Mucosa of descending colon (tissue), 3 donors: ENCODE measurements around the gene NR6A1. TPM values are rescaled to one million over a fixed set of nuclear protein-coding genes. Genes with fewer than 3 reads are reported as not detected.

Experiments
- ATAC-seq: fragments of 200-7000 bp; cut with Tn5 transposase; one replicate; pipeline ENCODE4 v1.9.1; 2020; ENCODE audit warnings: mild to moderate bottlenecking, moderate library complexity
- DNase-seq, 3 donors: peaks; one replicate each; pipeline ENCODE4 v3.0.0-alpha.2; 2020
- H3K36me3 ChIP-seq: fragments of 200-600 bp; one replicate; pipeline ENCODE4 v1.8.0; 2021; ENCODE audit warnings: low read depth, mild to moderate bottlenecking
- H3K4me1 ChIP-seq: fragments of 200-600 bp; one replicate; pipeline ENCODE4 v1.8.0; 2021; ENCODE audit warnings: low read depth, mild to moderate bottlenecking
- H3K4me3 ChIP-seq: fragments of 200-600 bp; one replicate; pipeline ENCODE4 v1.8.0; 2021; ENCODE audit warnings: mild to moderate bottlenecking
- H3K9me3 ChIP-seq: fragments of 200-600 bp; one replicate; pipeline ENCODE4 v1.8.0; 2021; ENCODE audit warnings: mild to moderate bottlenecking
- intact Hi-C, 2 donors: fragments of 100-400 bp; cut with DNase I in 1 of 2; cut with micrococcal nuclease in 1 of 2; formaldehyde crosslinking; loops; one replicate each; pipeline versions ENCODE4 v1.11.0 to v1.11.1; 2022; cut with DNase I, micrococcal nuclease
- total RNA-seq, 3 donors: library from RNA; stranded (reverse); fragmentation: NEBNext Ultra II Directional in 2 of 3; extraction: Animal tissue kit (Norgen Biotek cat#: 25700) in 2 of 3; gene quantifications; one replicate each; pipeline versions ENCODE4 v1.2.1 to v1.2.4, GENCODE V29; 2021 to 2023
- TF ChIP-seq, protein P1 (sequence below): fragments of 200-600 bp; IDR thresholded peaks from one replicate; pipeline ENCODE4 v1.8.0; 2022; ENCODE audit warnings: antibody characterized with exemption, mild to moderate bottlenecking
- donor health status: DM: no; HTN: no; CAD: no; lungs with moderate emphysema.
- donor health status: DM: no; HTN: no; CAD: no.
- donor health status: DM: no; HTN: yes; CAD: no.

Gene NR6A1
- total RNA-seq, 3 donors from 2014 or later: 5.6 to 8.4 (median 7.0) TPM

DNA sequence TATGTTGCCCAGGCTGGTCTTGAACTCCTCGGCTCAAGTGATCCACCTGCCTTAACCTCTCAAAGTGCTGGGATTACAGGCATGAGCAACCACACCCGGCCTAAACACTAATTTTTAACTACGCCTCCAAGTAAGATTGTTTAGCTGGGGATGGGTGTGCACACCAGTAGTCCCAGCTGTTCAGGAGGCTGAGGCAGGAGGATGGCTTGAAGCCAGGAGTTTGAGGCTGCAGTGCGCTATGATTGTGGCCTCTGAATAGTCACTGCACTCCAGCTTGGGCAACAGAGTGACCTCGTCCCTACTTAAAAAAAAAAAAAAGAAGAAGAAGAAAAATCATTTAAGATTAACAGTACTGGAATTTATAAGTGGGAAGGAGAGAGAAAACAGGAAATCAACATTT, 173.1 kb downstream of the NR6A1 start:
- TF ChIP-seq, protein P1, sequence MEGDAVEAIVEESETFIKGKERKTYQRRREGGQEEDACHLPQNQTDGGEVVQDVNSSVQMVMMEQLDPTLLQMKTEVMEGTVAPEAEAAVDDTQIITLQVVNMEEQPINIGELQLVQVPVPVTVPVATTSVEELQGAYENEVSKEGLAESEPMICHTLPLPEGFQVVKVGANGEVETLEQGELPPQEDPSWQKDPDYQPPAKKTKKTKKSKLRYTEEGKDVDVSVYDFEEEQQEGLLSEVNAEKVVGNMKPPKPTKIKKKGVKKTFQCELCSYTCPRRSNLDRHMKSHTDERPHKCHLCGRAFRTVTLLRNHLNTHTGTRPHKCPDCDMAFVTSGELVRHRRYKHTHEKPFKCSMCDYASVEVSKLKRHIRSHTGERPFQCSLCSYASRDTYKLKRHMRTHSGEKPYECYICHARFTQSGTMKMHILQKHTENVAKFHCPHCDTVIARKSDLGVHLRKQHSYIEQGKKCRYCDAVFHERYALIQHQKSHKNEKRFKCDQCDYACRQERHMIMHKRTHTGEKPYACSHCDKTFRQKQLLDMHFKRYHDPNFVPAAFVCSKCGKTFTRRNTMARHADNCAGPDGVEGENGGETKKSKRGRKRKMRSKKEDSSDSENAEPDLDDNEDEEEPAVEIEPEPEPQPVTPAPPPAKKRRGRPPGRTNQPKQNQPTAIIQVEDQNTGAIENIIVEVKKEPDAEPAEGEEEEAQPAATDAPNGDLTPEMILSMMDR: no peak

DNA sequence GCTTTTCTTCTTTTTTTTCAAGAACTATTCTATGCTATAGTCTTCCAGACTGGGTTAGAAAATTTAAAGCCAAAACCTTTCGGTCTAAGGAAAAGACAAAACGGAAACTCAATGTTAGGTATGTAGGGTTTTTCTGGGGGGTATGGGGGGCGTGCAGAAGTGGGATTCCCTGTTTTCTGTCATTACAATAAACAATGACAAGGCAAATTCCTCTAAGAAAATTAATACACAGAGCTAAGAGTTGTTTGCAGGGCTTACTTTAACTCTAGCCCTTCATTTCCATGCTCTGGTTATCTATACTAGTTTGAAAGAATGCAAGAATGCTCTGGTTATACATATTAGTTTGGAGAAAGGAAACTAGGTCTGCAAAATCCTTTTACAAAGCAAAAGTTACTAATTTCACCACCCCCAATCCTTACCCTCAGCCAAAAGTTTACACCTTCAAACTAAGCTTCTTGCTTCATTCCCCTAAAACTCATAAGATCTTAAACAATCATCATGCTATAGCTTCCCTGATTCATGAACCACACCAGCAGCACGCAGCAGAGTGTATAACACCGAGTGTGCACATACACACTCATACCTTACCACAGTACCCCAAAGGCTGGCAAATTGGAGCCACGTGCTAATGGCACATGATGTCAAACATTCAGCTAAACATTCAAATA, 174.8 kb downstream of the NR6A1 start:
- Histone ChIP-seq H3K4me3 (no peak overlapping the region), H3K4me1 (peaks cover 8% of the 10 kb centered on the region), H3K36me3 (no peaks in the 10 kb centered on the region), H3K9me3 (no peaks in the 10 kb centered on the region)
- intact Hi-C loops: no loop called here
- ATAC-seq: no peak
- TF ChIP-seq, protein P1: no peak
- DNase-seq: no peak

More for the DNA sequence above, 173.1 kb downstream of the NR6A1 start:
- Histone ChIP-seq H3K4me1 (peaks cover 5% of the 10 kb centered on the region), H3K36me3 (no peaks in the 10 kb centered on the region), H3K9me3 (no peaks in the 10 kb centered on the region), H3K4me3 (no peak overlapping the region)
- ATAC-seq (no peak), DNase-seq (no peak)
- intact Hi-C loops: no loop called here

DNA sequence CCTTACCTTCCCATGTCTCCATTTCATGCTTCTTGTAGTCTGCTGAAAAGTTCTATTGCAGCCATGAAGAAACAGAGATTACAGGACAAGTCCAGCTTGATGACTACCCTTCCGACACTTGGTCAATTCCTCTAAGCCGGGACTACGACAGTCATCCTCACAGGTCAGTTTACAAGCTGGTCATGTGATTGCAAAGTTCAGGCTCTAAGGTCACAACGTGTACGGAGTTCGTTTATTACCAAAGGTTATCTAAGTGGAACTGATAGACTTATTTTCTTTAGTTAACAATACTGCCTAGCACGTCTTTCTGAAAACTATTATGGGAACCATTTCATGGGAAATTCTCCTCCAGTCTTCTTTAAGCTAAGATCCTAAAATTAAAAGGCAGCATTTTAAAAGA, 175.4 kb downstream of the NR6A1 start:
- peak in 1 of 3 donors; percentile 25 for DNase-seq
- H3K4me1 ChIP-seq: peaks cover 13% of the 10 kb centered on the region
- no peak overlapping the region for H3K4me3 ChIP-seq
- peak; percentile 85 for ATAC-seq
- TF ChIP-seq, protein P1: no peak
- intact Hi-C loops: no loop called here
- H3K9me3 ChIP-seq: no peaks in the 10 kb centered on the region
- H3K36me3 ChIP-seq: no peaks in the 10 kb centered on the region

- no peak for ATAC-seq
- no peaks in the 10 kb centered on the region for H3K36me3 ChIP-seq
- intact Hi-C loops: no loop called here
- TF ChIP-seq, protein P1: no peak
- peaks cover 14% of the 10 kb centered on the region for H3K4me1 ChIP-seq
- no peak overlapping the region for H3K4me3 ChIP-seq
- DNase-seq: no peak
- H3K9me3 ChIP-seq: no peaks in the 10 kb centered on the region
Observed at GRCh38 chr9:124594673-124595072, 176.4 kb downstream of the NR6A1 start.

DNA sequence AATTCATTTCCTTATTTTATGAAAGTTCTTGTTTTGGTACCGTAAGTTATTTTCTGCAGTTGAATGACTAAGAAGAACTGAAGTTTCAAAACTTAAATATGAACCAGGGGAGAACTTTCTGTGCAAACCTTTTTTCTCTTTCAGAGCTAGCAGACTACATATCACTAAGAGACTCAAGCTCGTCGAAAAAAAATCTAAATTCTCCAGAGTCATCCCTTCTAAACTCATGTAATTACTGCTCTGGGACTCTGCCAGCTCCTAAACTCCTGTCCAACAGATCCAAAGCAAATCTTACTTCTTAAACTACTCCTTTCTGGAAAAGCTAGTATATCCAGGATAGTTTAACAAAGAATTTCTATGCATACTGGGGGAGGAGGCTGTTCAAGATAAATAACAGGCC, 176.9 kb downstream of the NR6A1 start:
- ATAC-seq (no peak), DNase-seq (no peak)
- intact Hi-C loops: no loop called here
- Histone ChIP-seq H3K36me3 (no peaks in the 10 kb centered on the region), H3K4me3 (no peak overlapping the region), H3K4me1 (peaks cover 14% of the 10 kb centered on the region), H3K9me3 (no peaks in the 10 kb centered on the region)
- TF ChIP-seq, protein P1: no peak
